ENCODE measurements around the gene ACOT8. TPM values are rescaled to one million over a fixed set of nuclear protein-coding genes. Genes with fewer than 3 reads are reported as not detected.
A peak's percentile ranks its signal among the peaks of the same experiment; 100 is the strongest.

ACOT8 gene
- total and polyA plus RNA-seq, 9 of the 15 experiments (the other 6 are each of a cell fraction or from before 2014, with no cell fraction given): 8.2 to 46.7 (median 20.7) TPM

- TF ChIP-seq GTF2F1 (IDR thresholded peaks at IDR 0.05; ENCODE audit: low read depth, low read length) (no peak), XRCC4 (IDR thresholded peaks at IDR 0.05; ENCODE audit: extremely low read depth, insufficient read depth, insufficient read length) (no peak), RBM39 (optimal IDR thresholded peaks at IDR 0.05; ENCODE audit: low read depth, low read length) (no peak), ZNF766 (CRISPR knock-in tag; conservative IDR thresholded peaks at IDR 0.05) (no peak), MYNN (IDR thresholded peaks at IDR 0.05) (peak; percentile 48; the same call in 1 of the 2 replicates), MYNN (CRISPR knock-in tag; IDR thresholded peaks at IDR 0.05) (no peak), ZNF584 (CRISPR knock-in tag; IDR thresholded peaks at IDR 0.05; ENCODE audit: low read depth) (no peak), PTTG1 (tag; IDR thresholded peaks at IDR 0.05; ENCODE audit: low read depth) (no peak), ATF2 (CRISPR knock-in tag; IDR thresholded peaks at IDR 0.05) (peak; percentile 66; the same call in 1 of the 2 replicates), ZEB2 (IDR thresholded peaks at IDR 0.05) (peak; percentile 66), PYGO2 (tag; IDR thresholded peaks at IDR 0.05) (no peak), CHAMP1 (IDR thresholded peaks at IDR 0.05) (no peak), ATF1 (CRISPR knock-in tag; IDR thresholded peaks at IDR 0.05) (no peak), ATF1 (tag; IDR thresholded peaks at IDR 0.05) (peak; percentile 56)
- TF ChIP-seq, protein P1, sequence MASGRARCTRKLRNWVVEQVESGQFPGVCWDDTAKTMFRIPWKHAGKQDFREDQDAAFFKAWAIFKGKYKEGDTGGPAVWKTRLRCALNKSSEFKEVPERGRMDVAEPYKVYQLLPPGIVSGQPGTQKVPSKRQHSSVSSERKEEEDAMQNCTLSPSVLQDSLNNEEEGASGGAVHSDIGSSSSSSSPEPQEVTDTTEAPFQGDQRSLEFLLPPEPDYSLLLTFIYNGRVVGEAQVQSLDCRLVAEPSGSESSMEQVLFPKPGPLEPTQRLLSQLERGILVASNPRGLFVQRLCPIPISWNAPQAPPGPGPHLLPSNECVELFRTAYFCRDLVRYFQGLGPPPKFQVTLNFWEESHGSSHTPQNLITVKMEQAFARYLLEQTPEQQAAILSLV (tag; IDR thresholded peaks at IDR 0.05): no peak
- TF ChIP-seq, protein P2, sequence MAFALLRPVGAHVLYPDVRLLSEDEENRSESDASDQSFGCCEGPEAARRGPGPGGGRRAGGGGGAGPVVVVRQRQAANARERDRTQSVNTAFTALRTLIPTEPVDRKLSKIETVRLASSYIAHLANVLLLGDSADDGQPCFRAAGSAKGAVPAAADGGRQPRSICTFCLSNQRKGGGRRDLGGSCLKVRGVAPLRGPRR (CRISPR knock-in tag; IDR thresholded peaks at IDR 0.05): no peak
- TF ChIP-seq, protein P3, sequence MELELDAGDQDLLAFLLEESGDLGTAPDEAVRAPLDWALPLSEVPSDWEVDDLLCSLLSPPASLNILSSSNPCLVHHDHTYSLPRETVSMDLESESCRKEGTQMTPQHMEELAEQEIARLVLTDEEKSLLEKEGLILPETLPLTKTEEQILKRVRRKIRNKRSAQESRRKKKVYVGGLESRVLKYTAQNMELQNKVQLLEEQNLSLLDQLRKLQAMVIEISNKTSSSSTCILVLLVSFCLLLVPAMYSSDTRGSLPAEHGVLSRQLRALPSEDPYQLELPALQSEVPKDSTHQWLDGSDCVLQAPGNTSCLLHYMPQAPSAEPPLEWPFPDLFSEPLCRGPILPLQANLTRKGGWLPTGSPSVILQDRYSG (tag; conservative IDR thresholded peaks at IDR 0.05; ENCODE audit: low read depth): no peak
Measured at GRCh38 chr20:45890985-45891983, 34.1 kb upstream of the ACOT8 start, which contains the start of the genes CTSA and NEURL2 (continued).

Measured in K562 (cell line).